ENCODE measurements around the gene LY6G5B.

LY6G5B gene

GRCh38 chr6:31663961-31664789, 5.6 kb upstream of the LY6G5B start:
- Histone ChIP-seq H3K4me1 (ENCODE audit: control insufficient read depth, insufficient read depth, low read length) (peaks cover 4% of the 10 kb centered on the region; the same call in 1 of the 2 replicates), H3K36me3 (ENCODE audit: control insufficient read depth, insufficient read depth, low read length) (peaks cover 18% of the 10 kb centered on the region), H3K9me3 (ENCODE audit: control insufficient read depth, insufficient read depth, low read length) (no peaks in the 10 kb centered on the region), H3K4me3 (ENCODE audit: low read length) (peak overlapping the region; percentile 98; the same call in 1 of the 2 replicates), H3K27ac (ENCODE audit: low read length) (no peak overlapping the region), H3K27me3 (ENCODE audit: control insufficient read depth, insufficient read depth, low read length) (no peaks in the 10 kb centered on the region)
- no peak for DNase-seq (ENCODE audit: low read depth, low spot score)
- WGBS (ENCODE audit: insufficient coverage, insufficient read length), result no CpG with 5 or more reads among the region's 17 CpGs

DNA sequence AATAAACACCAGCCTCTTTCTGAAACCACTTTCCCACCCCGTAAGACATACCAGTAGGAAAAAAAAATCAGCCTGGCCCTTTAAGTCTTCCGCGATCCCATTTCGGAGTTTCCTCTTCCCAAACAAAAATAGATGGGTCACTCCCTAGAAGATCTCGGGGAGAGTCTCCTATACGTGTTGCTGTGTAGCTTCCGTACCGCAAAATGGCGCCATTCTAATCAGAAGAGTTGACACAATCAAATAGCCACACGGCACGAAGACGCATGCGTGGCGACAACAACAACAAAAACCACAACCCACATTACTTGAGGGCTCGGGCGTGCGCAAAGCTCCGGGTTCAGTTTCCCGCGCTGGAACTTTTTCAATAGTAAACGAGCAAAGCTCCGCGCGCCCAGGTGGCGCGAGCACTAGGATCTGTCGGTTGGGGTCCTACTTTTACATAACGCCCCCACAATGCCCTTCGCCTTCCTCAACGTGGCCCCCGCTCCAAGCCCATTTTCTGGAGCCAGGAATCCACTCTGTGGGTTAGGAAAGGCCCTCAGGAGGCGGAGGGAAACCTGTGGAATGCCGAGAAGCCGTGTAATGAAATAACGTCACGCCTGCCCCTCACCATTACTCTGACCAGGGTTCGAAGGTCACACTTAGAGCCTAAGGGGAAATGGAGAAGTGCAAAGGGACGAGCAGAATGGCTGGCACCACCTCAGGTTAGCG, 4.8 kb upstream of the LY6G5B start, which contains the start of gene GPANK1:
Gene GPANK1, minus strand, starts transcription at position 208 of the 711 bp plus-strand sequence. CDS start 519 bp downstream, outside the sequence.
- no peak within 1 kb of the TSS for H3K27ac ChIP-seq (ENCODE audit: low read length)
- no peak for DNase-seq (ENCODE audit: low read depth, low spot score)
- H3K27me3 ChIP-seq (ENCODE audit: control insufficient read depth, insufficient read depth, low read length), result no peaks in the 10 kb centered on the region
- WGBS (ENCODE audit: insufficient coverage, insufficient read length), result no CpG with 5 or more reads among the region's 39 CpGs
- no peaks in the 10 kb centered on the region for H3K9me3 ChIP-seq (ENCODE audit: control insufficient read depth, insufficient read depth, low read length)
- H3K4me3 ChIP-seq (ENCODE audit: low read length), result peak within 1 kb of the TSS; percentile 98
- peaks cover 24% of the 10 kb centered on the region for H3K36me3 ChIP-seq (ENCODE audit: control insufficient read depth, insufficient read depth, low read length)
- H3K4me1 ChIP-seq (ENCODE audit: control insufficient read depth, insufficient read depth, low read length), result peaks cover 2% of the 10 kb centered on the region; the same call in 1 of the 2 replicates

GRCh38 chr6:31665501-31666336, 4.1 kb upstream of the LY6G5B start, which contains the start of gene CSNK2B:
CSNK2B (plus strand) TSS chr6:31666080; CDS start chr6:31666832, 752 bp downstream.
- peak; percentile 95 for DNase-seq (ENCODE audit: low read depth, low spot score)
- Histone ChIP-seq H3K4me1 (ENCODE audit: control insufficient read depth, insufficient read depth, low read length) (peaks cover 2% of the 10 kb centered on the region; the same call in 1 of the 2 replicates), H3K9me3 (ENCODE audit: control insufficient read depth, insufficient read depth, low read length) (no peaks in the 10 kb centered on the region), H3K4me3 (ENCODE audit: low read length) (peak within 1 kb of the TSS; percentile 98), H3K27me3 (ENCODE audit: control insufficient read depth, insufficient read depth, low read length) (no peaks in the 10 kb centered on the region), H3K27ac (ENCODE audit: low read length) (no peak within 1 kb of the TSS), H3K36me3 (ENCODE audit: control insufficient read depth, insufficient read depth, low read length) (peaks cover 30% of the 10 kb centered on the region)
- WGBS (ENCODE audit: insufficient coverage, insufficient read length), result no CpG with 5 or more reads among the region's 63 CpGs

DNA sequence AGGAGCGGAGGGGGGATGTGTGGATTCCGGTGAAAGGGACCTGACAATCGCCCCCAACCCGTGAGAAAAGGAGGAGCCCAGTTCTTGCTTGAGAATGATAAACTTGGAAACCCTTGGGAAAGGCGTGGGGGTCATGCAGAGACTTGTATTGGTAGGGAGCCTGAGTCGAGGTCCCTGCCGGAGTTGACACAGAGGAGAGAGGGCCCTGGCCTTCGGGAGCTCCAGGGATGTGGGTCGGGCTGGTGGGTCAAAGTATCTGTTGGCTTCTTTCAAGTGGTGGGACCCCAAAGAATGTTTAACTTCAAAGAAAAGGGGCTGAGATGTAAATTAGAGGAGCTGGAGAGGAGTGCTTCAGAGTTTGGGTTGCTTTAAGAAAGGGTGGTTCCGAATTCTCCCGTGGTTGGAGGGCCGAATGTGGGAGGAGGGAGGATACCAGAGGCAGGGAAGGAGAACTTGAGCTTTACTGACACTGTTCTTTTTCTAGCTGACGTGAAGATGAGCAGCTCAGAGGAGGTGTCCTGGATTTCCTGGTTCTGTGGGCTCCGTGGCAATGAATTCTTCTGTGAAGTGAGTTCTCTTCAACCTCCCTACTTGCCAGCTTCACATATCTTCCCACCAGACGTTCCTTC, 3.3 kb upstream of the LY6G5B start:
- peaks cover 35% of the 10 kb centered on the region for H3K36me3 ChIP-seq (ENCODE audit: control insufficient read depth, insufficient read depth, low read length)
- DNase-seq (ENCODE audit: low read depth, low spot score), result no peak
- no CpG with 5 or more reads among the region's 15 CpGs for WGBS (ENCODE audit: insufficient coverage, insufficient read length)
- no peaks in the 10 kb centered on the region for H3K27me3 ChIP-seq (ENCODE audit: control insufficient read depth, insufficient read depth, low read length)
- H3K4me3 ChIP-seq (ENCODE audit: low read length), result peak overlapping the region; percentile 98
- H3K9me3 ChIP-seq (ENCODE audit: control insufficient read depth, insufficient read depth, low read length), result no peaks in the 10 kb centered on the region
- H3K27ac ChIP-seq (ENCODE audit: low read length), result no peak overlapping the region
- peaks cover 2% of the 10 kb centered on the region; the same call in 1 of the 2 replicates for H3K4me1 ChIP-seq (ENCODE audit: control insufficient read depth, insufficient read depth, low read length)

DNA sequence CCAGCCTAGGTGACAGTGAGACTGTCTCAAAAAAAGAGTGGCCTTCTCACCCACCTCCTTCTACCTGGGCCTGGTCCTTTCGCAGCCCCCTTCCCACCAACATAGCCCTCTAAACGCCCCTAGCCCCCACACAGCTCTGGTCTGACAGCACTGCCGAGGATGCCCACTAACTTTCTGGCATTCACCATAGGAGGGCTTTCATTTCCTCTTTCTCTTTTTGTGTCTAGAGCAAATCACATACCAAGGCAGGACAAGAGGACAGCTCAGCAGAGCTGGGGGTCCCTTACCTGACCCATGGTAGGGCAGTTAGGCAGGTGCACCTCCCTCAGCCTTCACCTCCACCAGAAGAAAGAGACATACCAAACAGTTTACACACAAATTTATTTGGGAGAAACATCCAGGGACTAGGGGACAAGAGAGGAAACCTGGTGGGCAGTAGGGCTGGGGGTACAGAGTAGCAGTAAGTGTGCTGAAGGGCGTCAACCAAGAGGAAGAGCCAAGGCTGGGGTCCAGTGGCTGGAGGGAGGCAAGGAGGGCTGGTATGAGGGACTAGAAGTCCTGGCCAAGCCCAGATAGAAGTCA, 6.6 kb downstream of the LY6G5B start:
- no CpG with 5 or more reads among the region's 4 CpGs for WGBS (ENCODE audit: insufficient coverage, insufficient read length)
- no peaks in the 10 kb centered on the region for H3K9me3 ChIP-seq (ENCODE audit: control insufficient read depth, insufficient read depth, low read length)
- no peaks in the 10 kb centered on the region for H3K4me1 ChIP-seq (ENCODE audit: control insufficient read depth, insufficient read depth, low read length)
- no peak overlapping the region for H3K27ac ChIP-seq (ENCODE audit: low read length)
- no peak for DNase-seq (ENCODE audit: low read depth, low spot score)
- H3K27me3 ChIP-seq (ENCODE audit: control insufficient read depth, insufficient read depth, low read length), result 0 out of 2 replicates have a peak, but pooled peaks cover under 1% of the 10 kb centered on the region
- no peak overlapping the region for H3K4me3 ChIP-seq (ENCODE audit: low read length)
- peaks cover 6% of the 10 kb centered on the region for H3K36me3 ChIP-seq (ENCODE audit: control insufficient read depth, insufficient read depth, low read length)

DNA sequence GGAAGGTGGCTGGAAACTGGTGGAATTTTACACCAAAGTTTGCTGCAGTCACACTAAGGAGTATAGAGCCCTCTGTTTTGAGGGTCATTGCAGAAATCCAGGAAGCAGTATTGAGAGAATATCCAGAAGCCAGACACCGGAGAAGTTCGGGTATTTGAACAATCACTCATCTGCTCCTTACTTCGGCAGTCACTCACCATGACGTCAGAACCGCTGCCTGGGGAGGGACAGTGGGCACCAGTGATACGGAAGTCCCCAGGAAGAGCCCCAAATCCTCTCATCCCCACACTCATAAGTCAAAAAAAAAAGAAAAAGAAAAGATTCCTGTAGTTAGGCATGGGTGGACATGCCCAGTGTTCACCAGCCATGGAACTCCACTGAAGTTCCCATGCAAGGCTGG, 7.1 kb downstream of the LY6G5B start:
- WGBS (ENCODE audit: insufficient coverage, insufficient read length), result no CpG with 5 or more reads among the region's 6 CpGs
- Histone ChIP-seq H3K27me3 (ENCODE audit: control insufficient read depth, insufficient read depth, low read length) (peaks cover 2% of the 10 kb centered on the region; the same call in 1 of the 2 replicates), H3K4me3 (ENCODE audit: low read length) (no peak overlapping the region), H3K27ac (ENCODE audit: low read length) (no peak overlapping the region), H3K4me1 (ENCODE audit: control insufficient read depth, insufficient read depth, low read length) (no peaks in the 10 kb centered on the region), H3K36me3 (ENCODE audit: control insufficient read depth, insufficient read depth, low read length) (peaks cover 3% of the 10 kb centered on the region), H3K9me3 (ENCODE audit: control insufficient read depth, insufficient read depth, low read length) (no peaks in the 10 kb centered on the region)
- no peak for DNase-seq (ENCODE audit: low read depth, low spot score)

DNA sequence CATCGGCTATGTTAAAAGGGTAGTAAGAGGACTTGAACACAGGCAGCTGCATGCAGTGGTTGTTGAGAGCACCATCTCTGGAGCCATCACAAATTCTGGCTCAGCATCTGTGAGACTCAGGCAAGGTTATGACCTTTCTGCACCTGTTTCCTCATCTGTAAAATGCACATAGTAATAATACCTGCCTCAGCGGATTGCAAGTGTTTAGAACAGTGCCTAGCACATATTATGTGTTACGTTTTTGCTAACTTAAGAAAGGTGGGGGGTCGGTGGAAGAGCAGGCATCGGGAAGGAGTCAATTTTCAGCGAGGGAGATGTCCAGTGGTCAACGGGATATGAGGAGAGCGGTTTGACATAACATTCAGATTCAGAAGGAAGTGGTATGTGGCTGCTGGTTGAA, 8.2 kb downstream of the LY6G5B start:
- Histone ChIP-seq H3K36me3 (ENCODE audit: control insufficient read depth, insufficient read depth, low read length) (no peaks in the 10 kb centered on the region), H3K27me3 (ENCODE audit: control insufficient read depth, insufficient read depth, low read length) (peaks cover 2% of the 10 kb centered on the region; the same call in 1 of the 2 replicates), H3K4me3 (ENCODE audit: low read length) (no peak overlapping the region), H3K27ac (ENCODE audit: low read length) (no peak overlapping the region), H3K9me3 (ENCODE audit: control insufficient read depth, insufficient read depth, low read length) (no peaks in the 10 kb centered on the region), H3K4me1 (ENCODE audit: control insufficient read depth, insufficient read depth, low read length) (no peaks in the 10 kb centered on the region)
- WGBS (ENCODE audit: insufficient coverage, insufficient read length), result no CpG with 5 or more reads among the region's 8 CpGs
- DNase-seq (ENCODE audit: low read depth, low spot score), result no peak

GRCh38 chr6:31680226-31681134, 10.7 kb downstream of the LY6G5B start, which contains the start of gene LY6G5C:
LY6G5C (minus strand) TSS chr6:31681067; CDS start chr6:31680373, 694 bp downstream.
- Histone ChIP-seq H3K27me3 (ENCODE audit: control insufficient read depth, insufficient read depth, low read length) (peaks cover 2% of the 10 kb centered on the region; the same call in 1 of the 2 replicates), H3K9me3 (ENCODE audit: control insufficient read depth, insufficient read depth, low read length) (no peaks in the 10 kb centered on the region), H3K4me1 (ENCODE audit: control insufficient read depth, insufficient read depth, low read length) (peaks cover 1% of the 10 kb centered on the region; the same call in 1 of the 2 replicates), H3K36me3 (ENCODE audit: control insufficient read depth, insufficient read depth, low read length) (no peaks in the 10 kb centered on the region), H3K4me3 (ENCODE audit: low read length) (peak within 1 kb of the TSS; percentile 26; the same call in 1 of the 2 replicates), H3K27ac (ENCODE audit: low read length) (no peak within 1 kb of the TSS)
- WGBS (ENCODE audit: insufficient coverage, insufficient read length), result no CpG with 5 or more reads among the region's 17 CpGs
- no peak for DNase-seq (ENCODE audit: low read depth, low spot score)

All from iPS DF 6.9 (cell line).